GM23248 (cell line): Measurements from ENCODE around the gene RGS4. TPM values are rescaled to one million over a fixed set of nuclear protein-coding genes. Genes with fewer than 3 reads are reported as not detected.

Source experiments
- DNase-seq: peaks from one replicate; pipeline ENCODE4 v3.0.0-alpha.2; 2015
- H2AFZ ChIP-seq: fragments of 200-600 bp; sonication (generic); 2 replicates; pipeline ENCODE4 v1.6.1; 2016; ENCODE audit warnings: antibody characterized with exemption
- H3F3A ChIP-seq: fragments of 200-600 bp; sonication (generic); 2 replicates; pipeline ENCODE4 v1.6.1; 2016; ENCODE audit warnings: mild to moderate bottlenecking, antibody characterized with exemption, mixed run types; ENCODE audit not compliant: insufficient read depth
- H3K27ac ChIP-seq: fragments of 200-600 bp; sonication (generic); 2 replicates; pipeline ENCODE4 v1.5.1; 2016; ENCODE audit warnings: mild to moderate bottlenecking
- H3K27me3 ChIP-seq: fragments of 200-600 bp; sonication (generic); replicated peaks from 2 replicates; pipeline ENCODE4 v1.6.1; 2016; ENCODE audit warnings: mild to moderate bottlenecking; ENCODE audit not compliant: insufficient read depth
- H3K36me3 ChIP-seq: fragments of 200-600 bp; sonication (generic); 2 replicates; pipeline ENCODE4 v1.6.1; 2016; ENCODE audit warnings: low read depth, mild to moderate bottlenecking
- H3K4me1 ChIP-seq: fragments of 200-600 bp; sonication (generic); 2 replicates; pipeline ENCODE4 v1.6.1; 2016; ENCODE audit warnings: mild to moderate bottlenecking; ENCODE audit not compliant: insufficient read depth
- H3K4me2 ChIP-seq: fragments of 200-600 bp; sonication (generic); one replicate; pipeline ENCODE4 v1.6.1; 2016; ENCODE audit warnings: mild to moderate bottlenecking; ENCODE audit not compliant: unreplicated experiment
- H3K4me3 ChIP-seq: fragments of 200-600 bp; sonication (generic); 2 replicates; pipeline ENCODE4 v1.5.1; 2016; ENCODE audit warnings: mild to moderate bottlenecking
- H3K79me2 ChIP-seq: fragments of 200-600 bp; sonication (generic); 2 replicates; pipeline ENCODE4 v1.6.1; 2016; ENCODE audit warnings: mild to moderate bottlenecking; ENCODE audit not compliant: insufficient read depth
- H3K9ac ChIP-seq: fragments of 200-600 bp; sonication (generic); 2 replicates; pipeline ENCODE4 v1.6.1; 2016; ENCODE audit warnings: mild to moderate bottlenecking
- H3K9me2 ChIP-seq: fragments of 200-600 bp; sonication (generic); 2 replicates; pipeline ENCODE4 v1.6.1; 2016; ENCODE audit warnings: mixed run types, mild to moderate bottlenecking, moderate library complexity; ENCODE audit not compliant: insufficient read depth
- H3K9me3 ChIP-seq: fragments of 200-600 bp; sonication (generic); one replicate; pipeline ENCODE4 v1.6.1; 2017; ENCODE audit warnings: low read depth
- H4K20me1 ChIP-seq: fragments of 200-600 bp; sonication (generic); 2 replicates; pipeline ENCODE4 v1.6.0; 2016; ENCODE audit not compliant: insufficient read depth
- EZH2 ChIP-seq: fragments of 200-600 bp; sonication (generic); IDR thresholded peaks from 2 replicates; pipeline ENCODE4 v1.6.1; 2018; ENCODE audit warnings: antibody characterized with exemption, mild to moderate bottlenecking; ENCODE audit not compliant: insufficient read depth, poor library complexity, severe bottlenecking
- EZH2phosphoT487 ChIP-seq: fragments of 200-600 bp; sonication (generic); IDR thresholded peaks from 2 replicates; pipeline ENCODE4 v1.6.1; 2018; ENCODE audit warnings: antibody characterized with exemption, moderate library complexity, mild to moderate bottlenecking, low read depth; ENCODE audit not compliant: insufficient read depth
- WGBS, 2 experiments: methylation state at CpG; one replicate each; pipeline ENCODE4 v1.1.6; 2015 to 2017; ENCODE audit warnings: low lambda C conversion rate in 2 of 2, low coverage in 1 of 2; ENCODE audit errors: missing lambda C conversion rate in 2 of 2; 5-methylcytosine and 5-hydroxymethylcytosine counted together
- in situ Hi-C: fragments of 300-500 bp; cut with MboI; formaldehyde crosslinking; loops from 2 replicates; pipeline ENCODE4 v1.15.0; 2020
- polyA plus RNA-seq: library from polyadenylated mRNA; unstranded; fragments of >200 nt; fragmentation: Nextera tagmentation; extraction: Ambion mirVana; gene quantifications from 2 replicates; pipeline ENCODE4 v1.2.1, GENCODE V29; 2016
- total RNA-seq: library from RNA; depleted of rRNA; stranded (reverse); fragments of >200 nt; shearing (Covaris generic); gene quantifications from 2 replicates; pipeline ENCODE4 v1.2.3, GENCODE V29; 2014

The RGS4 gene
- total and polyA plus RNA-seq, 2 experiments from 2014 or later: 11.2 to 27.9 TPM

- Histone ChIP-seq H3F3A (peaks cover 17% of the 10 kb centered on the region; the same call in 1 of the 2 replicates), H3K9ac (no peak overlapping the region), H3K36me3 (no peaks in the 10 kb centered on the region), H3K79me2 (peaks cover 20% of the 10 kb centered on the region), H3K27ac (no peak overlapping the region), H4K20me1 (no peaks in the 10 kb centered on the region), H3K9me3 (no peaks in the 10 kb centered on the region), H3K4me3 (no peak overlapping the region), H2AFZ (no peak overlapping the region), H3K9me2 (no peaks in the 10 kb centered on the region), H3K27me3 (no peaks in the 10 kb centered on the region), H3K4me1 (peaks cover 19% of the 10 kb centered on the region), H3K4me2 (no peak overlapping the region)
- in situ Hi-C loops: loop anchor here (10.0 kb wide), 2 partner anchors 182 to 238 kb away; no protein-coding TSS in a partner anchor
- TF ChIP-seq EZH2phosphoT487 (no peak), EZH2 (no peak)
- DNase-seq: no peak
- WGBS, 2 experiments: 81 to 93% methylated on average over 2 of the region's 2 CpGs
These were observed 2.5 kb upstream of the RGS4 start for GRCh38 chr1:163066686-163067085.

GRCh38 chr1:163068716-163069115, 445 bp upstream of the RGS4 start:
- Histone ChIP-seq H3K4me2 (peak overlapping the region; percentile 92), H3K27me3 (no peaks in the 10 kb centered on the region), H3K36me3 (no peaks in the 10 kb centered on the region), H3K79me2 (peaks cover 20% of the 10 kb centered on the region), H4K20me1 (no peaks in the 10 kb centered on the region), H3K9me2 (no peaks in the 10 kb centered on the region), H2AFZ (peak overlapping the region; percentile 72), H3K27ac (peak overlapping the region; percentile 54), H3K4me1 (peaks cover 32% of the 10 kb centered on the region), H3K4me3 (peak overlapping the region; percentile 82), H3K9me3 (no peaks in the 10 kb centered on the region), H3F3A (peaks cover 24% of the 10 kb centered on the region; the same call in 1 of the 2 replicates), H3K9ac (peak overlapping the region; percentile 66)
- peak; percentile 52 for DNase-seq
- in situ Hi-C loops: loop anchor here (10.0 kb wide), 2 partner anchors 184 to 236 kb away; no protein-coding TSS in a partner anchor
- no peak for TF ChIP-seq EZH2
- no peak for TF ChIP-seq EZH2phosphoT487
- WGBS, 2 experiments: 4 to 9% methylated on average over 5 of the region's 5 CpGs

GRCh38 chr1:163069655-163070277, 605 bp downstream of the RGS4 start:
- WGBS, 2 experiments: 34 to 39% methylated on average over 2 of the region's 2 CpGs
- no peaks in the 10 kb centered on the region for H3K9me3 ChIP-seq
- H2AFZ ChIP-seq: peak overlapping the region; percentile 72
- H3K27ac ChIP-seq: no peak overlapping the region; the same call in 1 of the 2 replicates
- no peaks in the 10 kb centered on the region for H4K20me1 ChIP-seq
- H3K4me2 ChIP-seq: peak overlapping the region; percentile 92
- H3K79me2 ChIP-seq: peaks cover 20% of the 10 kb centered on the region
- peaks cover 32% of the 10 kb centered on the region for H3K4me1 ChIP-seq
- peaks cover 28% of the 10 kb centered on the region; the same call in 1 of the 2 replicates for H3F3A ChIP-seq
- in situ Hi-C loops: loop anchor here (5.0 to 10.0 kb wide), 3 partner anchors 108 to 235 kb away; no protein-coding TSS in a partner anchor
- no peaks in the 10 kb centered on the region for H3K36me3 ChIP-seq
- H3K9me2 ChIP-seq: no peaks in the 10 kb centered on the region
- H3K9ac ChIP-seq: peak overlapping the region; percentile 66
- H3K4me3 ChIP-seq: peak overlapping the region; percentile 82
- TF ChIP-seq EZH2phosphoT487 (no peak), EZH2 (no peak)
- no peaks in the 10 kb centered on the region for H3K27me3 ChIP-seq
- peak; percentile 15 for DNase-seq

DNA sequence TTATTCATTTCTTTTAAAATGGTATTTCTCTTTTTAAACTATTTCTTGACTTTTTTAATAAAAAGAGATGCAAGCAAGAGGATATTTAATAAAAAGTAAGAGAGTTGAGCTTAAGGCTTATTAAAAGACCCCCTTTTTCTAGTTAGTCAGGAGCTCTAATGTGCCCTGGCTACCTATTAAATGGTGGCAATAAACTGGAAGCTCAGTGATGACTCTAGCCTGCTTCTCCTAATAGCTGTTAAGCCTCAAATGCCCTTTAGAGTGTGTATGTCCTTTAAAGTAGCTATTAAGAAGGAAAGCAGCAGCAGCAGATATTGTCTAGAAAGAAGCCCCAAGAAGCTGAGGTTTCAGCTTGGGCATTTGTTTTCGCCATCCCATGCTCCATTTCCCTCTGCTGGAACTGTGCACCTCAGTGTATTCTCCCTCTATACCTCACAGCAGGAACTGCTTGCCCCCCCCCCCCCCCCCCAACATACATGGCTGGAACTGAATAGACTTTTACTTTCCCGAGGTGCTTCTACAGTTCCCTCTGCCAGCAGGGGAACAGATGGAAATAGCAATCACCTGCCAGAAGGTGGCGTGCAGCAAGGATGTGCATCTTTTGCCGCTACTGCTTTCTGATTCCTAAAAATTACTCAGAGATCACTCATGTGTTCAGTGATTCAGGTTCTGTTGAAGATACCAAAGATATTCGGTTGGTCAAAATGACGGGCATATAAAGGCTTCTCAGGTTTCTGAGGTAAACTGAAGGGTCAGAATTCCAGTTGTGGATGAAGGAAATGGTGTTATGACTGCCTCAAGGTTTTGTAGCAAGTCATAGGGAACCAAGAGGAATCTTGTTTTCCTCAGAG, 2.5 kb downstream of the RGS4 start:
- Histone ChIP-seq H2AFZ (peak overlapping the region; percentile 34; the same call in 1 of the 2 replicates), H3K36me3 (no peaks in the 10 kb centered on the region), H3K9me3 (no peaks in the 10 kb centered on the region), H3K27ac (peak overlapping the region; percentile 20), H3K79me2 (peaks cover 20% of the 10 kb centered on the region), H3F3A (peaks cover 33% of the 10 kb centered on the region; the same call in 1 of the 2 replicates), H3K4me3 (peak overlapping the region; percentile 82), H3K4me2 (peak overlapping the region; percentile 92), H3K27me3 (no peaks in the 10 kb centered on the region), H3K9ac (peak overlapping the region; percentile 66), H3K9me2 (no peaks in the 10 kb centered on the region), H4K20me1 (no peaks in the 10 kb centered on the region), H3K4me1 (peaks cover 32% of the 10 kb centered on the region)
- in situ Hi-C loops: loop anchor here (5.0 kb wide), 1 partner anchor 106 kb away; no protein-coding TSS in a partner anchor
- peak; percentile 93 for DNase-seq
- WGBS, 2 experiments: 2% methylated on average over 6 of the region's 6 CpGs
- TF ChIP-seq EZH2 (no peak), EZH2phosphoT487 (no peak)
